ENCODE results near the gene KIF26A.

DNA sequence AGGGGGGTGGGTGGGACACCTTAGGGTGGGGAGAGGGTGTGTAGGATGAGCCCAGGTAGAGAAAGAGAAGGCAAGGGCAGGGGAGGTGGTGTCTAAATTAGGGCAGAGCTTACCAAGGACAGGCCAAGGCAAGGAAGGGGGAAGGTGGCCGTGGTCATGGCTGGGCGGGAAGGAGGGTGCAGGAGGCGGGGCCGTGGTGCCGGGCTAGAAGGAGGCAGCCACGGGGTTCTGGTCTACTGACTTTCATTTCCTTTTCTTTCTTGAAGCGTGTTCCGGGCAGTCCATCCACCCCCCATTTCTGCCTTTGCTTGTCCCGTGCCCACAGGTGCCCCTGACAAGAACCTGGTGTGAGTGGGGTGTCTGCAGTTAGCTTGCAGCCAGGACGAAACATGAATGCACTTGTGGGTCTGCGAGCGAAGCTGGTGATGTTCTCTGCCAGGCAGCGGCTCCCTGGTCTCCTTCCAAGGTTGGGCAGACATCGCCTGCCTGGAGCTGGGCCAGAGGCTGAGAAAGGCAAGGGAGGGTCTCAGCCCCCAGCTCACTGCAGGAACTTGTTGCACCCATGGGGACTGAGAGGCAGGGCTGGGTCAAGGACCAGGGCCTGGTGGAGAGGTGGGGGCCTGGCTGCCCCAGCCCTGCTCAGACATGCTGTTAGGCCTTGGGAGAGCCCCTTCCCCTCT, 58.2 kb downstream of the KIF26A start:
- no peak for TF ChIP-seq EZH2 (IDR thresholded peaks at IDR 0.05; ENCODE audit: low read length, unreplicated experiment)
- TF ChIP-seq, protein P1, sequence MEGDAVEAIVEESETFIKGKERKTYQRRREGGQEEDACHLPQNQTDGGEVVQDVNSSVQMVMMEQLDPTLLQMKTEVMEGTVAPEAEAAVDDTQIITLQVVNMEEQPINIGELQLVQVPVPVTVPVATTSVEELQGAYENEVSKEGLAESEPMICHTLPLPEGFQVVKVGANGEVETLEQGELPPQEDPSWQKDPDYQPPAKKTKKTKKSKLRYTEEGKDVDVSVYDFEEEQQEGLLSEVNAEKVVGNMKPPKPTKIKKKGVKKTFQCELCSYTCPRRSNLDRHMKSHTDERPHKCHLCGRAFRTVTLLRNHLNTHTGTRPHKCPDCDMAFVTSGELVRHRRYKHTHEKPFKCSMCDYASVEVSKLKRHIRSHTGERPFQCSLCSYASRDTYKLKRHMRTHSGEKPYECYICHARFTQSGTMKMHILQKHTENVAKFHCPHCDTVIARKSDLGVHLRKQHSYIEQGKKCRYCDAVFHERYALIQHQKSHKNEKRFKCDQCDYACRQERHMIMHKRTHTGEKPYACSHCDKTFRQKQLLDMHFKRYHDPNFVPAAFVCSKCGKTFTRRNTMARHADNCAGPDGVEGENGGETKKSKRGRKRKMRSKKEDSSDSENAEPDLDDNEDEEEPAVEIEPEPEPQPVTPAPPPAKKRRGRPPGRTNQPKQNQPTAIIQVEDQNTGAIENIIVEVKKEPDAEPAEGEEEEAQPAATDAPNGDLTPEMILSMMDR (conservative IDR thresholded peaks at IDR 0.05; ENCODE audit: low read depth, low read length), result no peak
- no peak for TF ChIP-seq EZH2phosphoT487 (IDR thresholded peaks at IDR 0.05; ENCODE audit: borderline replicate concordance, low read length)
